ENCODE data around the gene CBFB. TPM values are rescaled to one million over a fixed set of nuclear protein-coding genes. Genes with fewer than 3 reads are reported as not detected.

The CBFB gene
- total RNA-seq, 1 experiment from 2014 or later, result 87.1 TPM

- BruUV-seq (replicated peaks), result no TSS peak
- Mint-ChIP-seq H3K4me1 (ENCODE audit: insufficient read depth, unreplicated experiment) (no peaks in the 10 kb centered on the region), H3K27me3 (ENCODE audit: insufficient read depth, unreplicated experiment) (no peaks in the 10 kb centered on the region), H3K27ac (ENCODE audit: low read depth, unreplicated experiment) (no peak overlapping the region), H3K9me3 (ENCODE audit: unreplicated experiment) (no peaks in the 10 kb centered on the region), H3K36me3 (ENCODE audit: insufficient read depth, unreplicated experiment) (peaks cover 68% of the 10 kb centered on the region), H3K4me3 (ENCODE audit: unreplicated experiment) (no peak overlapping the region)
- no peak for TF ChIP-seq CTCF (IDR thresholded peaks at IDR 0.05; ENCODE audit: unreplicated experiment)
- ChIA-PET CTCF (interaction anchor here (0.5 to 1.1 kb wide), 2 partner anchors 177 to 1508 kb away, joined by 3 to 6 read pairs; no protein-coding TSS in a partner anchor), POLR2A (interaction anchor here (1.0 kb wide), 1 partner anchor 12 kb away, joined by 5 read pairs; no protein-coding TSS in a partner anchor)
- intact Hi-C loops (cut with micrococcal nuclease), result no loop called here
- DNase-seq (ENCODE audit: unreplicated experiment), result no peak
Observed at GRCh38 chr16:67071476-67072048, 42.6 kb downstream of the CBFB start.

- no peaks in the 10 kb centered on the region for H3K27me3 Mint-ChIP-seq (ENCODE audit: insufficient read depth, unreplicated experiment)
- TF ChIP-seq CTCF (IDR thresholded peaks at IDR 0.05; ENCODE audit: unreplicated experiment), result no peak
- no peak overlapping the region for H3K4me3 Mint-ChIP-seq (ENCODE audit: unreplicated experiment)
- H3K9me3 Mint-ChIP-seq (ENCODE audit: unreplicated experiment), result no peaks in the 10 kb centered on the region
- intact Hi-C loops (cut with micrococcal nuclease), result no loop called here
- no peak overlapping the region for H3K27ac Mint-ChIP-seq (ENCODE audit: low read depth, unreplicated experiment)
- POLR2A ChIA-PET, result no interaction called here
- BruUV-seq (replicated peaks), result no TSS peak
- H3K4me1 Mint-ChIP-seq (ENCODE audit: insufficient read depth, unreplicated experiment), result no peaks in the 10 kb centered on the region
- DNase-seq (ENCODE audit: unreplicated experiment), result no peak
- peaks cover 44% of the 10 kb centered on the region for H3K36me3 Mint-ChIP-seq (ENCODE audit: insufficient read depth, unreplicated experiment)
- CTCF ChIA-PET, result interaction anchor here (0.5 to 0.6 kb wide), 2 partner anchors 412 to 451 kb away, joined by 3 to 4 read pairs; no protein-coding TSS in a partner anchor
Observed at GRCh38 chr16:67075331-67075730, 46.4 kb downstream of the CBFB start.

GRCh38 chr16:67077871-67078270, 48.9 kb downstream of the CBFB start:
- intact Hi-C loops (cut with micrococcal nuclease), result no loop called here
- Mint-ChIP-seq H3K9me3 (ENCODE audit: unreplicated experiment) (no peaks in the 10 kb centered on the region), H3K36me3 (ENCODE audit: insufficient read depth, unreplicated experiment) (peaks cover 43% of the 10 kb centered on the region), H3K27ac (ENCODE audit: low read depth, unreplicated experiment) (no peak overlapping the region), H3K4me3 (ENCODE audit: unreplicated experiment) (no peak overlapping the region), H3K4me1 (ENCODE audit: insufficient read depth, unreplicated experiment) (no peaks in the 10 kb centered on the region), H3K27me3 (ENCODE audit: insufficient read depth, unreplicated experiment) (no peaks in the 10 kb centered on the region)
- no peak for TF ChIP-seq CTCF (IDR thresholded peaks at IDR 0.05; ENCODE audit: unreplicated experiment)
- no TSS peak for BruUV-seq (replicated peaks)
- DNase-seq (ENCODE audit: unreplicated experiment), result no peak
- POLR2A ChIA-PET, result no interaction called here
- CTCF ChIA-PET, result interaction anchor here (1.2 kb wide), 1 partner anchor 23 kb away, joined by 3 read pairs; no protein-coding TSS in a partner anchor

- no peak overlapping the region for H3K4me3 Mint-ChIP-seq (ENCODE audit: unreplicated experiment)
- CTCF ChIA-PET, result interaction anchor here (0.7 to 1.2 kb wide), 3 partner anchors 20 to 123 kb away, joined by 3 read pairs; no protein-coding TSS in a partner anchor
Observed at GRCh38 chr16:67082100-67082499, 53.2 kb downstream of the CBFB start.

More at GRCh38 chr16:67082100-67082499, 53.2 kb downstream of the CBFB start:
- Mint-ChIP-seq H3K9me3 (ENCODE audit: unreplicated experiment) (no peaks in the 10 kb centered on the region), H3K4me1 (ENCODE audit: insufficient read depth, unreplicated experiment) (no peaks in the 10 kb centered on the region), H3K36me3 (ENCODE audit: insufficient read depth, unreplicated experiment) (peaks cover 22% of the 10 kb centered on the region), H3K27ac (ENCODE audit: low read depth, unreplicated experiment) (no peak overlapping the region), H3K27me3 (ENCODE audit: insufficient read depth, unreplicated experiment) (no peaks in the 10 kb centered on the region)
- TF ChIP-seq CTCF (IDR thresholded peaks at IDR 0.05; ENCODE audit: unreplicated experiment), result no peak
- no peak for DNase-seq (ENCODE audit: unreplicated experiment)
- intact Hi-C loops (cut with micrococcal nuclease), result no loop called here
- POLR2A ChIA-PET, result interaction anchor here (1.0 to 1.2 kb wide), 3 partner anchors 8 to 52 kb away, joined by 3 read pairs; no protein-coding TSS in a partner anchor
- no TSS peak for BruUV-seq (replicated peaks)
